Measurements from ENCODE around the gene MAML3.

MAML3 gene

GRCh38 chr4:140152013-140152703, 1.8 kb downstream of the MAML3 start:
- TF ChIP-seq SIN3A (IDR thresholded peaks at IDR 0.05; ENCODE audit: borderline replicate concordance, insufficient read depth, low read length) (no peak; the same call in 1 of the 2 replicates), FOXP2 (optimal IDR thresholded peaks at IDR 0.05; ENCODE audit: borderline replicate concordance, extremely low read depth, extremely low read length, insufficient read depth) (peak; percentile 22)

- TF ChIP-seq POLR2AphosphoS5 (IDR thresholded peaks at IDR 0.05; ENCODE audit: low read depth, low read length) (peak; percentile 85), SIN3A (IDR thresholded peaks at IDR 0.05; ENCODE audit: borderline replicate concordance, insufficient read depth, low read length) (0 out of 2 replicates have a peak, but pooled peaks have one; percentile 51), FOXP2 (optimal IDR thresholded peaks at IDR 0.05; ENCODE audit: borderline replicate concordance, extremely low read depth, extremely low read length, insufficient read depth) (no peak), REST (IDR thresholded peaks at IDR 0.05; ENCODE audit: insufficient read depth in 1 of 2, low read depth in 2 of 2, low read length in 2 of 2) (0 out of 4 replicates have a peak, but pooled peaks of 1 of the 2 experiments have one; percentile 29), TAF1 (IDR thresholded peaks at IDR 0.05; ENCODE audit: borderline replicate concordance, insufficient read depth, low read length) (peak; percentile 72; the same call in 1 of the 2 replicates)
Measured at GRCh38 chr4:140151699-140152012, 2.3 kb downstream of the MAML3 start.

- peak; percentile 68; the same call in 1 of the 2 replicates for TF ChIP-seq POLR2AphosphoS5 (IDR thresholded peaks at IDR 0.05; ENCODE audit: low read depth, low read length)
- no peak for TF ChIP-seq FOXP2 (optimal IDR thresholded peaks at IDR 0.05; ENCODE audit: borderline replicate concordance, extremely low read depth, extremely low read length, insufficient read depth)
Measured at GRCh38 chr4:140150886-140151698, 2.9 kb downstream of the MAML3 start.

- TF ChIP-seq SIN3A (IDR thresholded peaks at IDR 0.05; ENCODE audit: borderline replicate concordance, insufficient read depth, low read length) (no peak), REST (IDR thresholded peaks at IDR 0.05; ENCODE audit: insufficient read depth in 1 of 2, low read depth in 2 of 2, low read length in 2 of 2) (no peak), FOXP2 (optimal IDR thresholded peaks at IDR 0.05; ENCODE audit: borderline replicate concordance, extremely low read depth, extremely low read length, insufficient read depth) (no peak), TAF1 (IDR thresholded peaks at IDR 0.05; ENCODE audit: borderline replicate concordance, insufficient read depth, low read length) (no peak), POLR2AphosphoS5 (IDR thresholded peaks at IDR 0.05; ENCODE audit: low read depth, low read length) (no peak)
Measured at GRCh38 chr4:140150636-140150885, 3.4 kb downstream of the MAML3 start.

GRCh38 chr4:140149846-140150635, 3.9 kb downstream of the MAML3 start:
- TF ChIP-seq SIN3A (IDR thresholded peaks at IDR 0.05; ENCODE audit: borderline replicate concordance, insufficient read depth, low read length) (0 out of 2 replicates have a peak, but pooled peaks have one; percentile 55), FOXP2 (optimal IDR thresholded peaks at IDR 0.05; ENCODE audit: borderline replicate concordance, extremely low read depth, extremely low read length, insufficient read depth) (no peak)

GRCh38 chr4:140144050-140144449, 9.9 kb downstream of the MAML3 start:
- no peak for TF ChIP-seq POLR2AphosphoS5 (IDR thresholded peaks at IDR 0.05; ENCODE audit: low read depth, low read length)
- no peak for TF ChIP-seq SIN3A (IDR thresholded peaks at IDR 0.05; ENCODE audit: borderline replicate concordance, insufficient read depth, low read length)
- no peak for TF ChIP-seq REST (IDR thresholded peaks at IDR 0.05; ENCODE audit: insufficient read depth in 1 of 2, low read depth in 2 of 2, low read length in 2 of 2)
- no peak for TF ChIP-seq FOXP2 (optimal IDR thresholded peaks at IDR 0.05; ENCODE audit: borderline replicate concordance, extremely low read depth, extremely low read length, insufficient read depth)
- no peak for TF ChIP-seq TAF1 (IDR thresholded peaks at IDR 0.05; ENCODE audit: borderline replicate concordance, insufficient read depth, low read length)
